IgD-negative memory B cell (primary cell): Measurements from ENCODE around the gene SRRM2. TPM values are rescaled to one million over a fixed set of nuclear protein-coding genes. Genes with fewer than 3 reads are reported as not detected.

Experiments used
- H3K27ac Mint-ChIP-seq, 3 donors: one replicate each; pipeline ENCODE4 v1.8.0; 2020 to 2022; ENCODE audit warnings: mild to moderate bottlenecking in 3 of 3, mixed read lengths in 3 of 3, moderate library complexity in 1 of 3
- H3K27me3 Mint-ChIP-seq: one replicate; pipeline ENCODE4 v1.8.0; 2021; ENCODE audit warnings: mixed read lengths
- H3K36me3 Mint-ChIP-seq: one replicate; pipeline ENCODE4 v1.8.0; 2020; ENCODE audit warnings: mild to moderate bottlenecking, mixed read lengths
- H3K4me1 Mint-ChIP-seq, 3 donors: one replicate each; pipeline ENCODE4 v1.8.0; 2020 to 2022; ENCODE audit warnings: mixed read lengths in 3 of 3, mild to moderate bottlenecking in 1 of 3
- H3K4me3 Mint-ChIP-seq, 4 donors: one replicate each; pipeline ENCODE4 v1.8.0; 2020 to 2022; ENCODE audit warnings: mild to moderate bottlenecking in 4 of 4, mixed read lengths in 4 of 4, moderate library complexity in 3 of 4
- H3K9me3 Mint-ChIP-seq, 3 donors: one replicate each; pipeline ENCODE4 v1.8.0; 2020 to 2021; ENCODE audit warnings: mixed read lengths in 3 of 3, mild to moderate bottlenecking in 1 of 3
- polyA plus RNA-seq: library from polyadenylated mRNA; unstranded; fragments of 300-500 nt; fragmentation: Illumina TruSeq; gene quantifications from one replicate; pipeline ENCODE4 v1.2.3, GENCODE V29; 2021

The SRRM2 gene
- polyA plus RNA-seq, 1 donor from 2014 or later, result 159 TPM

- peaks cover 0 to 1% (median 0%) of the 10 kb centered on the region in 3 donors for H3K9me3 Mint-ChIP-seq
- H3K27me3 Mint-ChIP-seq, result peaks cover 16% of the 10 kb centered on the region
- peaks cover 2% of the 10 kb centered on the region for H3K36me3 Mint-ChIP-seq
- no peak overlapping the region for H3K27ac Mint-ChIP-seq
- no peaks in the 10 kb centered on the region for H3K4me1 Mint-ChIP-seq
- H3K4me3 Mint-ChIP-seq, result peak overlapping the region in 1 of 4 donors; percentile 23
Measured at GRCh38 chr16:2815299-2815771, 62.9 kb downstream of the SRRM2 start.

- Mint-ChIP-seq H3K4me1 (no peaks in the 10 kb centered on the region), H3K9me3 (peaks cover 0 to 1% (median 0%) of the 10 kb centered on the region in 3 donors), H3K27me3 (peaks cover 8% of the 10 kb centered on the region), H3K4me3 (peak within 1 kb of the TSS in 1 of 4 donors; percentile 41), H3K36me3 (peaks cover 2% of the 10 kb centered on the region), H3K27ac (no peak within 1 kb of the TSS)
Measured at GRCh38 chr16:2816751-2817339, 64.4 kb downstream of the SRRM2 start, which contains the start of gene PRSS21. PRSS21 (plus strand) TSS chr16:2817237; CDS start chr16:2817269, 32 bp downstream.

GRCh38 chr16:2817340-2818271, 65.2 kb downstream of the SRRM2 start:
- peaks cover 0 to under 1% (median 0%) of the 10 kb centered on the region in 3 donors for H3K4me1 Mint-ChIP-seq
- peaks cover 2% of the 10 kb centered on the region for H3K36me3 Mint-ChIP-seq
- H3K4me3 Mint-ChIP-seq, result peak overlapping the region in 1 of 4 donors; percentile 41
- no peak overlapping the region for H3K27ac Mint-ChIP-seq
- peaks cover 6% of the 10 kb centered on the region for H3K27me3 Mint-ChIP-seq
- peaks cover 0 to 1% (median 0%) of the 10 kb centered on the region in 3 donors for H3K9me3 Mint-ChIP-seq

- Mint-ChIP-seq H3K9me3 (peaks cover 0 to 1% (median 0%) of the 10 kb centered on the region in 3 donors), H3K27me3 (peaks cover 6% of the 10 kb centered on the region), H3K4me1 (peaks cover 0 to 3% (median 0%) of the 10 kb centered on the region in 3 donors), H3K4me3 (peak overlapping the region in 1 of 4 donors; percentile 79), H3K36me3 (peaks cover 2% of the 10 kb centered on the region), H3K27ac (no peak overlapping the region)
Measured at GRCh38 chr16:2818272-2818876, 65.9 kb downstream of the SRRM2 start.

GRCh38 chr16:2819179-2819938, 66.9 kb downstream of the SRRM2 start:
- Mint-ChIP-seq H3K36me3 (peaks cover 2% of the 10 kb centered on the region), H3K4me3 (no peak overlapping the region), H3K27ac (no peak overlapping the region), H3K9me3 (peaks cover 0 to 1% (median 0%) of the 10 kb centered on the region in 3 donors), H3K27me3 (peaks cover 5% of the 10 kb centered on the region), H3K4me1 (peaks cover 0 to 3% (median 0%) of the 10 kb centered on the region in 3 donors)

- peaks cover 2% of the 10 kb centered on the region for H3K36me3 Mint-ChIP-seq
- peaks cover 0 to 1% (median 0%) of the 10 kb centered on the region in 3 donors for H3K9me3 Mint-ChIP-seq
- no peak overlapping the region for H3K27ac Mint-ChIP-seq
- no peak overlapping the region for H3K4me3 Mint-ChIP-seq
- peaks cover 0 to 3% (median 0%) of the 10 kb centered on the region in 3 donors for H3K4me1 Mint-ChIP-seq
- H3K27me3 Mint-ChIP-seq, result peaks cover 2% of the 10 kb centered on the region
Measured at GRCh38 chr16:2819939-2820835, 67.7 kb downstream of the SRRM2 start.

Other genes starting within 250 kb of the SRRM2 start
- 105 TPM for gene ATP6V0C, start 238.7 kb upstream of the SRRM2 start, polyA plus RNA-seq
- gene AMDHD2, start 232.3 kb upstream of the SRRM2 start, polyA plus RNA-seq, result 22.2 TPM
- gene CEMP1, start 221.2 kb upstream of the SRRM2 start, polyA plus RNA-seq, result 6.2 TPM
- gene PDPK1, start 214.6 kb upstream of the SRRM2 start, polyA plus RNA-seq, result 45.1 TPM
- 24.9 TPM for gene KCTD5, start 70.1 kb upstream of the SRRM2 start, polyA plus RNA-seq
- not detected for gene PRSS27, start 32.4 kb upstream of the SRRM2 start, polyA plus RNA-seq
- gene ELOB, start 24.6 kb downstream of the SRRM2 start, polyA plus RNA-seq, result 262 TPM
- gene PRSS33, start 34.9 kb downstream of the SRRM2 start, polyA plus RNA-seq, result not detected
- gene PRSS41, start 45.8 kb downstream of the SRRM2 start, polyA plus RNA-seq, result not detected
- gene PRSS21, start 64.6 kb downstream of the SRRM2 start, polyA plus RNA-seq, result 10.4 TPM
- not detected for gene ZG16B, start 77.7 kb downstream of the SRRM2 start, polyA plus RNA-seq
- gene PRSS22, start 105.5 kb downstream of the SRRM2 start, polyA plus RNA-seq, result not detected
- gene FLYWCH2, start 130.6 kb downstream of the SRRM2 start, polyA plus RNA-seq, result 20.8 TPM
- gene FLYWCH1, start 159.3 kb downstream of the SRRM2 start, polyA plus RNA-seq, result 14.8 TPM
- 1.5 TPM for gene KREMEN2, start 211.6 kb downstream of the SRRM2 start, polyA plus RNA-seq
- 1.9 TPM for gene PAQR4, start 216.7 kb downstream of the SRRM2 start, polyA plus RNA-seq
- gene PKMYT1, start 227.8 kb downstream of the SRRM2 start, polyA plus RNA-seq, result 1.4 TPM